HG02981 (cell line): ENCODE measurements around the gene CIROP.

Experiments
- ATAC-seq: cut with Tn5 transposase; IDR thresholded peaks from one replicate; pipeline ENCODE4 v1.9.1; 2021; ENCODE audit warnings: mild to moderate bottlenecking, moderate library complexity; ENCODE audit not compliant: unreplicated experiment

The CIROP gene

DNA sequence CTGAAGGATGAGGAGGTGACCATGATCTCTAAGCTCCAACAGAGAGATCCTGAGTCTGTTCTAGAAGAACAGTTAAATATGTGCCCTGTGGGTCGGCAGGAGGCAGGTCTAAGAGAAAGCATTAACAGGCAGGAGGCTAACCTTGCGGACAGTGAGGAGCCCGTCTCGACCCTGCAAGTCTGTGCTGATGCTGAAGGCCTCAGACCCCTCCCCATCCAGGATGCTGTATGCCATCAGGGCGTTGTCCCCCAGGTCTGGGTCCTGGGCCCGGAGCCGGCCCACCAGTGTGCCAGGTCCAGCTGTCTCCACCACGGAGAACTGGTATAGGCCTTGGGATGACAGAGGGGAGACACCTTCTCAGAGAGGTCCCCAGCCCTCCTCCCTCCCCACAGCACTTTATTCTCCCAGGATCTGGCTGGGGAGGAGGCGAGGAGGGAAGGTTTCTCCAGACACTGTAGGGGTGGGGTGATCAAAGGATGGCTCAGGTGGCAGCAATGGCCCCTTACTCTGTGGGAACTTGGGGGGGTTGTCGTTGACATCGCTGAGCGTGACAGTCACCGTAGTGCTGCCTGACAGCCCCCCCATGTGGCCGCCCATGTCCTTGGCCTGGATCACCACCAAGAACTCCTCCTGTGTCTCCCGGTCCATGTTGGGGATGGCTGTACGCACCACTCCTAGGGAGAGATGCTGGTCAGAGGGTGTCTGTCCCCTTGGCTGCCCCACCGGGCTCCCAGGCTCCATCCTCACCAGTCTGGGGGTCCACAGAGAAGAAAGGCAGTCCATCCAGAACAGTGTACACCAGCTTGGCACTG is 50.6 kb downstream of the CIROP start:
- ATAC-seq, result no peak

DNA sequence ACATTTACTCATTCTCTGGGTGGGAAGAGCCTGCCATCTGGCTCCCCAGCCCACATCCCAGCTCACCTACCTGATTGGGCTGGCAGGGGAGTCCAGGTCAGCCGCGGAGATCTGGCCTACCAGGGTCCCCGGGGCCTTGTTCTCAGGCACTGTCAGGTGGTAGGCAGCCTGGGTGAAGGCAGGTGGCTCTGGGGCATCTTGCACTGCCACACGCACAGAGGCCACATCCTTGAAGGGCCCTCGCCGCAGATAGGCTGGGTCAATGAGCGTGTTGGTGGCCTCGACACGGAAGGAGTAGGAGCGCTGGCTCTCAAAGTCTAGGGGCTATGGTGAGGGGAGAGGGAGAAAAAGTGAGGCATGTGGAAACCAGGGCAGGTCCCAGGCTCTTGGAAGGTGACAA is 51.4 kb downstream of the CIROP start:
- no peak for ATAC-seq

DNA sequence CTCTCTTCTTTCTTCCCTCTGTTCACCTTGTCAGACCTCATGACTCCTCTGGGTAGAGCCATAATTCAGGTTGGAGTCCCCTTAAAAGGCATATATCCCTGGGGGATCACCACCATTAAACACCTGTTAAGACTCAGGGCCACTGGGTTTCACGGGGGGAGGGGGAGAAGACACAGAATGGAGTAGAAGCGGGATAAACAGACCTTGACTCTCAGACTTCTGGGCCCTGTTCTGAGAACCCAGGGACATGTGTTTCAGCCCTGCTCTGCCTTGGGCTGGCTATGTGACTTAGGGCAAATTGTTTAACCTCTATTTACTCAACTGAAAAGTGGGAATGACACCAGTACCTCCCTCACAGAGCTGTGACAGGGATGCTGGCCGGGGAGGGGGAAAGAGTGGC is 52.1 kb downstream of the CIROP start:
- no peak for ATAC-seq

- ATAC-seq, result no peak
Observed at GRCh38 chr14:23052182-23052623, 52.6 kb downstream of the CIROP start.

DNA sequence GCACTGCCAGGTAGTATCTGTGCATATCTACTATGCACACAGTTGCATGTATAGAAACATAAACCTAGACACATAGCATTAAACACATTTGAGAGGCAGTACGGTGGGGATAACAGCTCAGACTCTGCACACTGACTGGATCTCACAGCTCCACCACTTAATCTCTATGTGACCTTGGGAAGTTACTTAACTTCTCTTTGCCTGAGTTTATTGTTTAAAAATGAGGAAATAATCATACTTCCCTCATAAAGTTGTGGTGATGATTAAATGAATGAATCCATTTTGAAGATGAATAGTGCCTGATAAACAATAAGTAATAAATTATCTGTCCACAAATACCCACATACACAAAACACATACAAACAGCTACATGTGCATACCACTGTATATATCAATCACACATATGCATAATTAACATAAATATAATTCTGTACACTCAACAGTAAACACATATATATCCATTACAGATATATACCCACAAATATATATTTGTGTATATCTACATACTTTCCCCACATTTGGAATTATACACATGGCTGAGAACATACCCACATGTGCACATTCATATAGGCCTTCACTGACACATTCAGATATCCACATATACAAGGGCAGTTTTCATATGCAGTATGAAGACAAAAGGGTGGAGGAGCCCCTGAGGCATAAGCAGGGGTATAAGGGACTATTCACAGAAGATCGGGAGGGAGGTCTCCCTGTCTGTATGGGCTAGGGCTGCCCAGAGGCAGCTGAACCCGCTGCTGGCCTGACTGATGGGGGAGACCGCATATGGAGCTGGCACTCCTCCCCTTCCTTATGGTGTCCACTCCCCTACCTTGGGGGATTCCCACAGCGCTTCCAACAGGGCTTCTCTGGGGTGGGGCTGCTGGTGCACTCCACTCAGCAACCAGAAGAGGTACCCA is 53.4 kb downstream of the CIROP start:
- ATAC-seq, result no peak
